SIG-M5 treated with dmso at 0.1 percent for 504 hours (cell line): ENCODE measurements around the gene DDIAS.
"Not testable (repeated sequence)": the region's sequence is repeated elsewhere in the genome, so short reads cannot be mapped to it uniquely, and the experiment has no call there.

Source experiments
- DNase-seq: peaks from one replicate; lab custom pipeline; 2025; ENCODE audit not compliant: unreplicated experiment; lab: John Stamatoyannopoulos, UW

The DDIAS gene

DNA sequence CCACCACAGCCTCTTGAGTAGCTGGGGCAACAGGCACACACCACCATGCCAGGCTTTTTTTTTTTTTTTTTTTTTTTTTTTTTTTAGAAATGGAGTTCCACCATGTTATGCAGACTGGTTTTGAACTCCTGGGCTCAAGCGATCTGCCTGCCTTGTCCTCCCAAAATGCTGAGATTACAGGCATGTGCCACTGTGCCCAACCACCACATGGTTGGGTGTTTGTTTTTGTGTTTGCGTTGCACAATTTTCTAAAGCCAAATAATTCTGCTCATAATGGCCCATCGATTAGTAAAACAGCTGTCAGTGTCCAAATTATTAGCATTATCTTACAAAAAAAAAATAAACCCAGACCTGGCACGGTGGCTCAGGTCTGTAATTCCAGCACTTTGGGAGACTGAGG lies 65.8 kb downstream of the DDIAS start:
- DNase-seq, result no peak

- no peak for DNase-seq
Observed at GRCh38 chr11:82969811-82970210, 68.3 kb downstream of the DDIAS start.

- not testable (repeated sequence) for DNase-seq
Observed at GRCh38 chr11:82970507-82971083, 69.1 kb downstream of the DDIAS start.

DNA sequence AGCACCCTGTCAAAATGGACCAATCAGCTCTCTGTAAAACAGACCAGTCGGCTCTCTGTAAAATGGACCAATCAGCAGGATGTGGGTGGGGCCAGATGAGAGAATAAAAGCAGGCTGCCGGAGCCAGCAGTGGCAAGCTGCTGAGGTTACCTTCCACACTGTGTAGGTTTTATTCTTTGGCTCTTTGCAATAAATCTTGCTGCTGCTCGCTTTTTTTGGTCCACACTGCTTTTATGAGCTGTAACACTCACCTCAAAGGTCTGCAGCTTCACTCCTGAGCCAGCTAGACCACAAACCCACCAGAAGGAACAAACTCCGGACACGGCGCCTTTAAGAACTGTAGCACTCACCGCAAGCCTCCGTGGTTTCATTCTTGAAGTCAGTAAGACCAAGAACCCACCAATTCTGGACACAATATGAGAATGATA lies 70.0 kb downstream of the DDIAS start:
- DNase-seq, result not testable (repeated sequence)

GRCh38 chr11:82972103-82972502 lies 70.6 kb downstream of the DDIAS start:
- DNase-seq, result no peak

GRCh38 chr11:82974135-82974534 lies 72.6 kb downstream of the DDIAS start:
- DNase-seq, result no peak

DNA sequence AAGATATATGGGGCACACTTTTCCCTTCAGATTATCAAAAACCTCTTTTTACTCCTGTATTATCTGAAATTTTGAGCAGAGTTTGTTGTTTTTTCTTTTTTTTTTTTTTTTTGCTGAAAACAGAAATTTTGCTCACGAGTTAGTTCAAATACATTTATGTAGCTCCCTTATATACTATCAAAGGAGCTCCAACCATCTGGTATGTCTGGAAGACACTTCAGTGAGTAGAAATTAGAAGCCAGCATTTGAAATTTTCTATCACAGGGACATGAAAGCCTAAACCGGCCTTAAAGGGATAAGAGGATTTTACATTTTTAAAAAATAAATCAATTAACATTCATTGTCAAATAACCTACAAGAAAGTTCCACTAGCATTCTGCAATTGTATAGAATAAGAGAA lies 73.3 kb downstream of the DDIAS start:
- no peak for DNase-seq

DNA sequence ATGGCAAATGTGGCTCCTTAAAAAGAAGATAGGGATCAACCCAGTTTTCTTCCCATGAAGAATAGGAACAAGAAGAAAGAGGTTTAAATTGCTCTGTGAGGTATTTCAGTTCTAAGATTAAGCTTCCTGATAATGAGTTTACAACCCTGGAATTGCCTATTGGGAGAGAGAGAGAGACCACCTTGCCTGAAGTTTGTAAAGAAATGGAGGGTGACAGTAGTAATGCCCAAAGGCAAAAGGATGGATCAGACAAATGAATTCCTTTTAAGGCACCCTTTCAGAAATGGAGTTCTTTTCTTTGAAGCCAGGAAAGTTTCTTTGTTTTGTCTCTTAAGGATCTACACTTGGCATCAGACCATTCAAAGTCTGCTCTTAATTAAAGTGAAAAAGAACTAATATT lies 74.3 kb downstream of the DDIAS start:
- DNase-seq, result no peak

DNA sequence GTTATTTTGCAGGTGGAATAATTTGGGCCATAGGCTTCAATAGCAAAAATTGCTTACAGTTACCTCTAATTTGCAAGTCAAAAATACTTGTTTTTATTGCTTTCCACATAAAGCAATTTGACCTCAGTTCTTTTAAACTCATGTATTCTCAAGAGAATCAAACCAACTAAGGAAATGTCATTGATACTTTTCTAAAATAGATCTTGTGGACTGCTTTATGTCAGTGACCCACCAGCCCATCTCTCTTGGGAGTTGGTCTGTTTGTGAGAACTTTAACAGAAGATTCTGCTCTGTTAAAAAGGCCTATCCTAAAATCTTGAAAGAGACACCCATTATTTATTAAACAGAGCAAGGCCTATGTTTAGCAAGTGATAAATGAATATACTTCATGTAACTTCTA lies 75.2 kb downstream of the DDIAS start:
- no peak for DNase-seq

DNA sequence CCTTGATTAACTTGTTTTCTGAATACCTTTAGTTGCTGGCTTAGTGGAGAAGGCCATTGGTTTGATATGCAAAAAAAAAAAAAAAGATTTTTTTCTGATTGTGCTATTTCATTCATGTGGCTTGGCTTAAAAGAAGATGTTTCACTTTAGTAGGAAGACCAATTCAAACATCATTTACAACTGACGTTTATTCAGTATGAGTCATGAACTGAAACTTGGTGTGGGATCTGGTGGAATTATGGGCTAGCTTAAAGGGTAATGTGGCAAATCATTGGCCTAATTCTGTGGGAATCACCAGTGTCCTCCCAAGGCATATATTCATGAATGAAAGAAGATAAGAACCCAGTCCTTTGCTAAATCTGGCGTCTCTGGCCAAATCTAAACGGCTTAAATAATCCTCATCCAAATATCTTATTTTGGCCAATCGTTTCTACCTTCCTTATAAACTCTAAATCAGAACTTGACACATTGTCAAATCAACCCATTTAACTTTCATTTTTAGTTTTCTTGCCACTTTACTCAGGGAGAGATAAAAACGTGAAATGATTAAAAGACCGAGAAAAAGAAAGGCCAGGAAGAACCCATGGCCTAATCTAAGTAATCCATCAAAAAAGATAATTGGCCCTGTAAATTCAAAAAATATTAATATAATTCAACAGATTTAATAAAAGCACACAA lies 77.0 kb downstream of the DDIAS start:
- DNase-seq, result no peak

GRCh38 chr11:82979824-82980223 lies 78.3 kb downstream of the DDIAS start:
- no peak for DNase-seq

GRCh38 chr11:82980292-82980691 lies 78.8 kb downstream of the DDIAS start:
- no peak for DNase-seq

DNA sequence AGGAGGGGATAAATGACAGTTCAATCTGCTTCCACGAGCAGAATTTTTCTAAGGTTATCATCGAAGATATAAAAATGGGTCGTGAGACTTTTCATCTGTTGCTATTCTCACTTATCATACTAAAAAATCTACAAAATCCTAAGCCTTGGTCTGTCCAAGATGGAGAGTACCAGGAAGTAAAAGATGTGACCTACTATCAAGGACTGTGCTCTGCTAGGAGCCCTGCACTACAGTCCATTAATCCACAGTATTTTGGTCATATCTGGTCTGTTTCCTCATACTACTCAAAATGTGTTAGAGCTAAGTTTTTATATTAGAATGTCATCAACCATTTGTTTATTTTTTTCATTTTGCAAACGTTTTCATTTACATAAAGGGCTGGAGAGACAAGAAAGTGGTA lies 79.4 kb downstream of the DDIAS start:
- DNase-seq, result no peak

DNA sequence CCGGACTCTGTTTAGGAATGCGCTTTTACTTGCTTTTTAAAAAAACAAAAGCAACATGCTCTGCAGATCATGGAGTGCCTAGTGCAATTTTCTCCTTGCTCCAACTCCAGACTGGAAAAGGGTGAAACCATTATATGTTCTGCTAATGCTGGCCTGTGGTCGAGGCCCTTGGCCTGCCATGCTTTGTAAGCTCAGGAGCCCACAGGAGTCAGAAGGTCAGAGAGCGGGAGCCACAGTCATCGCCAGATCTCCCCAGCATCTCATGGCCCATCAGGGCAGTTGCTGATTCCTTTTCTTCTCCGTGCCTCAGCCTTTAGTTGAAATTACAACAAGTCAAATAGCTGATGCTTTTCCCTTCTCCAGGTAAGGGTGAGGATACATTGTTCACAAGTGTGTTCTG lies 80.3 kb downstream of the DDIAS start:
- DNase-seq, result no peak
